SK-N-MC (cell line): Measurements from ENCODE around the gene CDK5RAP1.
"Not testable (repeated sequence)": the region's sequence is repeated elsewhere in the genome, so short reads cannot be mapped to it uniquely, and the experiment has no call there.

ENCODE experiments used
- DNase-seq: peaks from one replicate; pipeline ENCODE4 v3.0.0-alpha.2; 2011; ENCODE audit warnings: low read depth, low spot score
- H3K27ac ChIP-seq: fragments of 200-600 bp; sonication (generic); 2 replicates; pipeline ENCODE4 v1.5.1; 2016; ENCODE audit warnings: mixed run types
- H3K36me3 ChIP-seq: fragments of 200-600 bp; sonication (generic); 2 replicates; pipeline ENCODE4 v1.6.1; 2017; ENCODE audit warnings: antibody characterized with exemption, low read length, mixed read lengths; ENCODE audit not compliant: insufficient read depth
- H3K4me3 ChIP-seq: fragments of 200-600 bp; sonication (generic); 2 replicates; pipeline ENCODE4 v1.5.1; 2016
- H3K9ac ChIP-seq: fragments of 200-600 bp; sonication (generic); 2 replicates; pipeline ENCODE4 v1.8.0; 2017; ENCODE audit warnings: mixed run types, mixed read lengths; ENCODE audit not compliant: insufficient read length
- H3K9me3 ChIP-seq: fragments of 200-600 bp; sonication (generic); 2 replicates; pipeline ENCODE4 v1.6.1; 2017; ENCODE audit warnings: low read depth, mild to moderate bottlenecking, antibody characterized with exemption, low read length, moderate library complexity, mixed read lengths
- EZH2 ChIP-seq: fragments of 200-600 bp; sonication (generic); IDR thresholded peaks from one replicate; pipeline ENCODE4 v1.6.1; 2017; ENCODE audit warnings: antibody characterized with exemption
- FOXP2 ChIP-seq: optimal IDR thresholded peaks from 2 replicates; pipeline ENCODE3; 2011; ENCODE audit warnings: mild to moderate bottlenecking, moderate library complexity; ENCODE audit not compliant: insufficient read depth; ENCODE audit errors: extremely low read length, control extremely low read depth
- POLR2AphosphoS5 ChIP-seq: IDR thresholded peaks from 2 replicates; pipeline ENCODE4 v1.6.1; 2012; ENCODE audit warnings: mild to moderate bottlenecking, low read depth, low read length, borderline replicate concordance

Gene CDK5RAP1

GRCh38 chr20:33394718-33395117, 6.6 kb downstream of the CDK5RAP1 start:
- Histone ChIP-seq H3K27ac (no peak overlapping the region), H3K9ac (no peak overlapping the region), H3K9me3 (no peaks in the 10 kb centered on the region), H3K4me3 (no peak overlapping the region), H3K36me3 (peaks cover 48% of the 10 kb centered on the region)
- DNase-seq: no peak
- TF ChIP-seq FOXP2 (no peak), EZH2 (no peak), POLR2AphosphoS5 (no peak)

DNA sequence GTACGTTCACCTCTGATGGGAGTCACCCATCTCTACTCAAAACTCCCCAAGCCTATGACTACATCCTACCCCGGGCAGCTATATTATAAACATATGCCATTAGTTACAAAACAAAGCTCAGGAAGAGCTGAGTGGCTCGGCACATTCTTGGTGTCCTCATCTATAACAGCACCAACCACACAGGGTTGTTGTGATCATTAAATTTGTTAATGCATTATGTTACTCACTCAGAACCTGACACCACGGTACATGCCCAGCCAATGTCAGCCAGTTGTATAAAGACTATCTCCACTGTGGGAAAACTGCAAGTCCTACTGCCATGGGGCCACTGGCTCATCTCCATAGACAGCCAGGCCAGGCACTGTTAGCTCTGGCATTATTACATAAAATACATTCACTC, 7.7 kb downstream of the CDK5RAP1 start:
- H3K9me3 ChIP-seq: no peaks in the 10 kb centered on the region
- TF ChIP-seq POLR2AphosphoS5: no peak
- TF ChIP-seq FOXP2: no peak
- no peak for TF ChIP-seq EZH2
- H3K9ac ChIP-seq: no peak overlapping the region
- H3K4me3 ChIP-seq: no peak overlapping the region
- DNase-seq: no peak
- peak overlapping the region; percentile 67 for H3K27ac ChIP-seq
- peaks cover 44% of the 10 kb centered on the region for H3K36me3 ChIP-seq

DNA sequence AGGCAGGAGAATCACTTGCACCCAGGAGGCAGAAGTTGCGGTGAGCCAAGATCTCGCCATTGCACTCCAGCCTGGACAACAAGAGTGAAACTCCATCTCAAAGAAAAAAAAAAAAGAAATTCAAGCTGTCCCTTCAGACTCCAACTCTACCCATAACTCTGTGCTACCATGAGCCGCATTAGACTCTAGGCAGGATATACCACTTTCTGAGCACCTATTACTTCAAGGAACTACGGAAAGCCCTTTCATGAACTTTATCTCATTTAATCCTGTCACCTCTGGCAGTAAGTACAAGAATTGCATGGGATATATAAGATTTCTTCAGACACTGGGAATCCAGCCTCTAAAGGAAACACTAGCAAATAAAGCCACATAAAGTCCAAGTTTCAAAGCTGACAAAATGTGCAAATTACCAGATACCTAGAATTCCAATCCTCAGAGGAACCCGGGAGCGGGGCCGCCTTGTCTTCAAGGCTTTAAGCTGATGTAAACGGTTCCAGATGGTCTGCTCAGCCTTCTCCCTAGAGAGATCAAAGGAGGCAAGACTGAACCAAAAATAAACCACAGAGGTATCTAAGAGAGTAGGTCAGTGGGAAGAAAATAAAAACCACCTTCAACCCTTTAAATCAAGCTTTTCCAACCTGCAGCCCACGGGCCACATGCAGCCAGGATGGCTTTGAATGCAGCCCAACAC, 9.4 kb downstream of the CDK5RAP1 start:
- H3K9me3 ChIP-seq: no peaks in the 10 kb centered on the region
- peaks cover 54% of the 10 kb centered on the region for H3K36me3 ChIP-seq
- peak overlapping the region; percentile 95 for H3K27ac ChIP-seq
- DNase-seq: peak; percentile 77
- peak overlapping the region; percentile 41 for H3K4me3 ChIP-seq
- H3K9ac ChIP-seq: no peak overlapping the region
- TF ChIP-seq POLR2AphosphoS5 (no peak), FOXP2 (no peak), EZH2 (no peak)

DNA sequence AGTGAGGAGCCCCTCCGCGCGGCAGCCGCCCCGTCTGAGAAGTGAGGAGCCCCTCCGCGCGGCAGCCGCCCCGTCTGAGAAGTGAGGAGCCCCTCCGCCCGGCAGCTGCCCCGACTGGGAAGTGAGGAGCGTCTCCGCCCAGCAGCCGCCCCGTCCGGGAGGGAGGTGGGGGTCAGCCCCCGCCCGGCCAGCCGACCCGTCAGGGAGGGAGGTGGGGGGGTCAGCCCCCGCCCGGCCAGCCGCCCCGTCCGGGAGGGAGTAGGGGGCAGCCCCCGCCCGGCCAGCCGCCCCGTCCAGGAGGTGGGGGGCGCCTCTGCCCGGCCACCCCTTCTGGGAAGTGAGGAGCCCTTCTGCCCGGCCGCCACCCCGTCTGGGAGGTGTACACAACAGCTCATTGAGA, 12.0 kb downstream of the CDK5RAP1 start:
- H3K36me3 ChIP-seq: peaks cover 60% of the 10 kb centered on the region
- not testable (repeated sequence) for H3K9ac ChIP-seq

DNA sequence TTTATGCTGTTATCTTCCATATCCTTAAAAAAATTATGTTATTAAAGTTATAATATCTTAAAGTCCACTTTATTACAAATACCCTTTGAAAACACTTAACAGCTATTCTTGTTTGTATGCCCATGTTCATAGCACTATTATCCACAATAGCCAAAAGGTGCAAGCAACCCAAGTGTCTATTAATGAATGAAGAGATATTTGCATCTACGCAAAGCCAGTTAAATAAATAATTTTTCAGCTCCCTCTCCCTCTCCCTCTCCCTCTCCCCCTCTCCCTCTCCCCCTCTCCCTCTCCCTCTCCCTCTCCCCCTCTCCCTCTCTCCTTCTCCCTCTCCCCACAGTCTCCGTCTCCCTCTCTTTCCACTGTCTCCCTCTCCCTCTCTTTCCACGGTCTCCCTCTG, 13.1 kb downstream of the CDK5RAP1 start:
- no peak for TF ChIP-seq EZH2
- no peak for TF ChIP-seq FOXP2
- no peak for TF ChIP-seq POLR2AphosphoS5
- Histone ChIP-seq H3K9me3 (no peaks in the 10 kb centered on the region), H3K36me3 (peaks cover 57% of the 10 kb centered on the region), H3K9ac (no peak overlapping the region), H3K4me3 (no peak overlapping the region), H3K27ac (no peak overlapping the region)
- no peak for DNase-seq

More for the DNA sequence above, 12.0 kb downstream of the CDK5RAP1 start:
- not testable (repeated sequence) for H3K4me3 ChIP-seq, DNase-seq, H3K9me3 ChIP-seq, H3K27ac ChIP-seq

DNA sequence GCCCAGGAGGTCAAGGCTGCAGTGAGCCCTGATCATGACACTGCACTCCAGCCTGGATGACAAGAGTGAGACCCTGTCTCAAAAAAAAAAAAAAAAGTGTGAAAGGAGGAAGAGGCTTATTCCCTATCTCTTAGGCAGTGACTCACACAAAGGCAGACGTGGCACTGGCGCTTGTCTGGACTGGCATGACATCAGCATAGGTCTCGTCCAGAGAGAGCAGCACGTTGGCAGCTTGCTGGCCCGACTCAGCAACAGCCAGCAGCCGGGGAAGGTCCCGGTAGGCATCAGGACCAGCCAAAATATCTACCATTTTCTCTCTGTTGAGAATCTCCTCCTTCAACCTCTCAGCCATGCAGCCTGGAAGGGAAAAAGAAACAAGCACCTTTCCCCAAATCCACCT, 14.1 kb downstream of the CDK5RAP1 start:
- DNase-seq: no peak
- Histone ChIP-seq H3K9ac (no peak overlapping the region), H3K4me3 (no peak overlapping the region), H3K36me3 (peaks cover 53% of the 10 kb centered on the region), H3K27ac (no peak overlapping the region), H3K9me3 (no peaks in the 10 kb centered on the region)
- TF ChIP-seq POLR2AphosphoS5 (no peak), EZH2 (no peak), FOXP2 (no peak)

GRCh38 chr20:33386673-33387072, 14.6 kb downstream of the CDK5RAP1 start:
- no peak overlapping the region for H3K4me3 ChIP-seq
- peaks cover 58% of the 10 kb centered on the region for H3K36me3 ChIP-seq
- H3K9me3 ChIP-seq: no peaks in the 10 kb centered on the region
- no peak overlapping the region for H3K9ac ChIP-seq
- DNase-seq: no peak
- H3K27ac ChIP-seq: no peak overlapping the region
- TF ChIP-seq POLR2AphosphoS5 (no peak), EZH2 (no peak), FOXP2 (no peak)

GRCh38 chr20:33377366-33377765, 24.0 kb downstream of the CDK5RAP1 start:
- no peak overlapping the region for H3K9ac ChIP-seq
- H3K36me3 ChIP-seq: peaks cover 51% of the 10 kb centered on the region
- TF ChIP-seq FOXP2 (no peak), POLR2AphosphoS5 (no peak)

More at GRCh38 chr20:33377366-33377765, 24.0 kb downstream of the CDK5RAP1 start:
- DNase-seq: no peak
- Histone ChIP-seq H3K4me3 (no peak overlapping the region), H3K9me3 (no peaks in the 10 kb centered on the region), H3K27ac (no peak overlapping the region)
